DMS153 treated with DMSO at 0.1 percent for 48 hours (cell line): ENCODE measurements around the gene UGT1A3.

Experiments used
- DNase-seq: peaks from one replicate; lab custom pipeline; 2025; ENCODE audit not compliant: unreplicated experiment; lab: John Stamatoyannopoulos, UW

Gene UGT1A3

GRCh38 chr2:233793465-233794127 lies 64.8 kb downstream of the UGT1A3 start:
- no peak for DNase-seq

- no peak for DNase-seq
These were observed 65.4 kb downstream of the UGT1A3 start for GRCh38 chr2:233794128-233794658.

- DNase-seq, result no peak
These were observed 66.9 kb downstream of the UGT1A3 start for GRCh38 chr2:233795735-233796171.

GRCh38 chr2:233796254-233796653 lies 67.4 kb downstream of the UGT1A3 start:
- no peak for DNase-seq

GRCh38 chr2:233798335-233799086 lies 69.7 kb downstream of the UGT1A3 start:
- no peak for DNase-seq

GRCh38 chr2:233799087-233799665 lies 70.3 kb downstream of the UGT1A3 start:
- no peak for DNase-seq

GRCh38 chr2:233799716-233800115 lies 70.9 kb downstream of the UGT1A3 start:
- DNase-seq, result no peak

GRCh38 chr2:233800208-233800607 lies 71.4 kb downstream of the UGT1A3 start:
- no peak for DNase-seq

- no peak for DNase-seq
These were observed 72.7 kb downstream of the UGT1A3 start for GRCh38 chr2:233801357-233802131.

GRCh38 chr2:233802132-233802815 lies 73.4 kb downstream of the UGT1A3 start:
- DNase-seq, result no peak

GRCh38 chr2:233803292-233803911 lies 74.6 kb downstream of the UGT1A3 start:
- no peak for DNase-seq

- no peak for DNase-seq
These were observed 75.2 kb downstream of the UGT1A3 start for GRCh38 chr2:233803994-233804393.

GRCh38 chr2:233807215-233807865 lies 78.5 kb downstream of the UGT1A3 start:
- no peak for DNase-seq

- no peak for DNase-seq
These were observed 79.4 kb downstream of the UGT1A3 start for GRCh38 chr2:233807966-233808935.

GRCh38 chr2:233810385-233810784 lies 81.5 kb downstream of the UGT1A3 start:
- DNase-seq, result no peak

- DNase-seq, result no peak
These were observed 82.2 kb downstream of the UGT1A3 start for GRCh38 chr2:233811087-233811486.

- DNase-seq, result no peak
These were observed 82.9 kb downstream of the UGT1A3 start for GRCh38 chr2:233811732-233812131.

GRCh38 chr2:233813236-233814055 lies 84.6 kb downstream of the UGT1A3 start:
- no peak for DNase-seq
